DMS114 treated with DMSO at 0.1 percent for 48 hours (cell line): Measurements from ENCODE around the gene TCF7.

Experiments used
- DNase-seq: peaks from one replicate; lab custom pipeline; 2025; ENCODE audit not compliant: unreplicated experiment; lab: John Stamatoyannopoulos, UW

TCF7 gene

DNA sequence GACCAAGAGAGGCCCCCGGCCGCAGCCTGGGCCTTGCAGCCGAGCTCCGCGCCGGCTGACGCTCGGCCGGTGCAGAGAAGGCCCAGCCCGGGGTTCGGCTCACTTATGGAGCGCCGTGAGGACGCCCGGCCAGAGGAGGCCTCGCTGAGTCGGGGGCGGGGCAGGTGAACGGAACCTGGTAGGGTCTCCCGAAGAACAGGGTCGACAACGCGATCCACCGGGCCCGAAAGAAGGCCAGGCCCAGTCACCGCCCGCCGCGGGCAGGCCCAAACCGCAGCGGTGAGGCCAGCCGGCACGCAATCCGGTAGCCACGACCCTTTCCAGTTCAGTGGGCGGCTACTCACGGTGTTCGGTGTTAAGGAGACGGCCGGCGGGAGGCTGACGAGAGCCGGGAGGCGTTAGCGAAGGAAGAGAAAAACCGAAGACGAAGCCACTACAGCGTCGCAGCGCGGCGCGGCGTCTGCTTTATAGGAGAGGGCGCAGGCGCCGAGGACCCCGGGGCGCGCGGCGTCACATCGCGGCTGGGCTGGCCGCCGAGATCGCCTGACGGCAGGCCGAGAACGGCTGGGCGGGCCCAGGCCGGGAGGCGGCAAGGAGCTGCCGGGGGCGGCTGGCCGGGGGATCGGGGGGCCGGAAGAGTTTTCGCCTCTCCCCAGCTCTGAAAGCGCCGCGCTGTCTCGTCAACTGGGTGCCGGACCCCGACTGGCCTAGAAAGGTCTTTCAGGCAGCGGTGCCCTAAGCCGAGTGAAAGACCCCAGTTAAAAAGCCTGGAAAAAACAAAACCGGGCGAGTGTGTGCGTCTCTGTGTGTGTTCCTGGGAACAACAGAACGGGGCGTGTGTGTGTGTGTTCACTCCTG lies 62.3 kb downstream of the TCF7 start, which contains the start of gene SKP1:
TSS of gene SKP1 (minus strand) at position 440 of the 858 bp plus-strand sequence. CDS start 2,928 bp downstream, outside the sequence.
- peak; percentile 68 for DNase-seq

DNA sequence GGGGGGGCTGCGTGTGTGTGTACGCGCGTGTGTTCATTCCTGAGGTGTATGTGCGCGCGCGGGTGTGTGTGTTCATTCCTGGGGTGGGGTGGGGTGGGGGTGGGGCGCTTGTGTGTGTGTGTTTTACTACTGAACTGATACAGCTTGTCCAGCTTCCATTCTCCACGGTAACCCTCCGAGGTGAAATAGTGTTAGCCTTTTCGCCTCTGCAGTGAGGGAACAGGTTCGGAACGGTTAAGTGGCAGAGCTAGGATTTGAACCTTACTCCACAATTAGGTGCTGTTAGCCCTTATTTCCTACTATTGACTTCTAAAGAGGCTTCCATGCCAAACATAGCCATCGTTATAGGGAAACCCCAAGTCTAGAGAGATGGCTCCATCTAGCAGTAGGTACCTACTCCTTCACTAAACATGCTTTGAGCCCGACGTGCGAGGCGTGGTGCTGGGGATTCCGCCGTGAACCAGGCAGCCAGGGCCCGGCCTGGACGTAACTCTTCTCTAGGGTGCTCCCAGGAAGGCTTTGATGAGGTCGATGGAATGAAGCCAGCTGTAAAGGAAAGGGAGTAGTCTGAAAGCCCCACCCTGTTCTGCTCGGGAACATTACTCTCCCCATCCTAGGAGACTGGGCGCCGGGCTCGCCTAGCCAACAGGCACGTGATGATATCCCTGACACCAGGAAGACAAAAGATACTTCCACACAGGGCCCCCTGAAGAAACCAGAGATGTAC lies 63.1 kb downstream of the TCF7 start:
- DNase-seq: no peak

DNA sequence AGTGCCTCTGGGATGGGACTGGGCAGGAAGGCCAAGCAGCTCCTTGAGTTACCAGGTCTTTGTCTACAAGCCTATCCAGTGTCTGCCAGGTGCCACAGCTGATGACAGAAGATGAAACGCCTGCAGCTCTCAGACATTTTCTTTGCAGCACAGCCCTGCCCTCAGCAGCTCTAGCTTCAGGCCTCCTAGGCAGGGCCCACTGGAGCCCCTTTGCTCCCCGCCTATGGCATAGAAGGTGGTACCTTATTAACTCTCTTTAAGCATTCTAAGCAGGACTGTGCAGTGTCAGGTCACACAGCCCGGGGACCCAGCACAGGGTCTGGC lies 63.6 kb downstream of the TCF7 start:
- no peak for DNase-seq

DNA sequence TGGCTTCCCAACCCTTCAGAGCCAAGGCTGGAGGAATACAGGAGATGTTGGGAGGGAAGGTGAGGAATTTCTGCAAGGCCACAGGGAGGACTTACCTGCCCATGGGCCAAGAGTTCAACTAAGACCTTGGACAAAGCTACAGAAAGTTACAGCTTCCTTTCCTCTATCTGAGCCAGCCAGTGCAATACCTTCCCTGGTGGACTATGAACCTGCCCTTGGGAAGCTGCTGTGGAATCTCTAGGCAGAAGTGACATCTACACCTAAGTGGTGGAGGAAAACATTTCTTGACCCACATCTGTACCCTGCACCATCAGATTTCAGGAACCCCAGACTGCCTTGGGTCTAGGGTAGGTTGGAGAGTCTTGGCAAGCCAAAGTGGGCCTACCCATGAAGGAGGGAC lies 69.0 kb downstream of the TCF7 start:
- no peak for DNase-seq

DNA sequence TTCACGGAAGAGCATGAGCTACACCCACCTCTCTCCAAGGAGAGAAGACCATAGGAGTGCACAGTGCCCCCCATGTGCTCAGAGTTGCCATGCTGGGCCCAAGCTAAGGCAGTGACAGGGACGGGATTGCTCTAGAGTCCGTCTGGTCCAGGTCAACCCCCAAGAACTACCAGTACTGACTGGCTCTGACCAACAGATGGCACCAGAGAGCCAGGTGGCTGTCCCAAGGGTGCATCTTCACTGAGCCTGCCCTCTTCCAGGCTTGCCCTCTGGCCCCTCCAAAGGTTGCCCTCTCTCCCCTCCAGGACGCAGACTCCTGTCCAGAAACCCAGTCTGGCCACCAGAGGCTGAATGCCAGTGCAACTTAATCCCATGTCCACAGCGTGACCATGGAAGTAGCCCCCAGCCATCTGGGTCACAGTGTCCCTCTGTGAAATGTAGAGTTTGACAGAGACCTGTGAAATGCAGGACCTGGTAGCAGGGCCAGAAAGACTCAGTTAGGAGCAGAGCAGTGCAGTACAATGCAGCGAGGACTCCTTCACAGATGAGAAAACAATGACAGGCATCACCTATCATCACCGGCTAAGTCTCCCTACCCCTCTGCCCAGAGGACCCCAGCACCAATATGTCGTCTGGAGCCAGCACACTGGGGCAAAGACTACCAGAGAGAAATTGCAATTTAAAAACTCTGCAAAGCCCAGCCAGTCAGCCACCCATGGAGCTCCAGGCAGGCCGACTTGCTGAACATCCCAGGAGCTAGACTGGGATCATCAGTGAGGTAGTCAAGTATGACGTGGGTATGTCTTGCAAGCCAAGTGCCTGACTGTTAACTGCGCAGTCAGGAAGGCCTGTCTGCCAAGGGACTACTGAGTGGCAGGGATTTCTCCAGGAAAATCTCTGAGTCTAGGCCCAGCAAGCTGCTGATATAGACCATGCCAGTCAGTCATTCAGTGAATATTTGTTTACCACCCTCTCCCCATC lies 70.0 kb downstream of the TCF7 start:
- peak; percentile 18 for DNase-seq

DNA sequence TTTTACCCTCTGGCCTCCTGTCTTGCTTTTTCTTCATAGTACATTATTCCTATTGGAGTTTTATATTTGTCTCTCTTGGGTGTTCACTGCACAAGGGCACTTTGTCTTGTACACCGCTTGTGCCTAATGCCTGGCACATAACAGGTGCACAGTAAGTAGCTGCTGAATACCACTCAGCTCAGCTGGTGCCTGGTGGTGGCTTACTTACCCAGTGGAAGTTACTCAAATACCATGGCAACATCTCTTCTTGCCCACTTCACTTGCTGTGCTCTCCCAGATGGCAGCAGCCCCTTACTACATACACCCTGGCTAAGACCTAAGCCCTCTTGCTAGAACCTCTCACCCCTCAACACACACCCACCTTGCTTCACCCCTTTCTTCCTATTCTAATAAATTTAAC lies 73.6 kb downstream of the TCF7 start:
- no peak for DNase-seq

DNA sequence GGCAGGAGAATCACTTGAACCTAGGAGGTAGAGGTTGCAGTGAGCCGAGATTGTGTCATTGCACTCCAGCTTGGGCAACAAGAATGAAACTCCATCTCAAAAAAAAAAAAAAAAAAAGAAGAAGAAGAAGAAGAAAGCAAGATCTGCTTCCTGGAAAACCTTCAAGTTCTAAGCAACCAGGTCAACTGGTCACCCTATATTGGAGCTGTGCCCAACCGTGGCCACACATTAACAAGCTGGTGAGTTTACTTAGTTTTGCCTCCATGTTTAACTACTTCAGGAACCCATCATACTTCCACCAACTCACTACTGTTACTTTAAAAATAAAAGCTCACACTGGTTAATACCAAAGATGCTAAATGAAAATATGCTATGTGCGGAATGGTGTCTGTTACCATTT lies 74.5 kb downstream of the TCF7 start:
- DNase-seq: no peak

DNA sequence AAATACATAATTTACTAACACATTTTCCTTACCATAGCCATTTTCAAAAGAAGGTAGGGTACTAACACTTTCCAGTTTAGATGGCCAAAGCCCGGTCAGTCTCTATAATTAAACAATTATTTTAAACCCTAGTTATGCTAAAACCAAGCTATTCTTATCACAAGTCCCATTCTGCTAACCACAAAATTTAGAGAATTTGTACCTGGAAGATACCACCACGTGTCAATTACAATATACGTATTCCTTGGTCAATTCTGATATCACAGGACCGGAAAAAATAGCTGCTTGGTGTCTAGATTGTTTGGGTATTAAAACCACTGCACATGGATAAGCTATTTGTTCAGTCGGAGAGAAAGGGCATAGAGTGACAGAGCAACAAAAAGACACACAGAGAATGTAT lies 81.2 kb downstream of the TCF7 start:
- no peak for DNase-seq
